Ovary (tissue), 3 donors: ENCODE results near the gene CKS1B.

Source experiments
- EP300 ChIP-seq: sonication (generic); formaldehyde crosslinking; IDR thresholded peaks from one replicate; pipeline ENCODE4 v1.6.1; 2017; ENCODE audit warnings: antibody characterized with exemption
- POLR2A ChIP-seq: fragments of 450-650 bp; IDR thresholded peaks from one replicate; pipeline ENCODE4 v1.6.1; 2017; ENCODE audit warnings: antibody characterized with exemption, mild to moderate bottlenecking, moderate library complexity
- TF ChIP-seq, protein P1 (sequence below), 3 donors: fragments of 450-650 bp in 2 of 3; fragments of 200-600 bp in 1 of 3; IDR thresholded peaks; one replicate each; pipeline versions ENCODE4 v1.5.1 to v1.8.0; 2016 to 2022; ENCODE audit warnings: antibody characterized with exemption in 3 of 3, mild to moderate bottlenecking in 1 of 3
- donor health status: DM: no; HTN: no; CAD: no.

DNA sequence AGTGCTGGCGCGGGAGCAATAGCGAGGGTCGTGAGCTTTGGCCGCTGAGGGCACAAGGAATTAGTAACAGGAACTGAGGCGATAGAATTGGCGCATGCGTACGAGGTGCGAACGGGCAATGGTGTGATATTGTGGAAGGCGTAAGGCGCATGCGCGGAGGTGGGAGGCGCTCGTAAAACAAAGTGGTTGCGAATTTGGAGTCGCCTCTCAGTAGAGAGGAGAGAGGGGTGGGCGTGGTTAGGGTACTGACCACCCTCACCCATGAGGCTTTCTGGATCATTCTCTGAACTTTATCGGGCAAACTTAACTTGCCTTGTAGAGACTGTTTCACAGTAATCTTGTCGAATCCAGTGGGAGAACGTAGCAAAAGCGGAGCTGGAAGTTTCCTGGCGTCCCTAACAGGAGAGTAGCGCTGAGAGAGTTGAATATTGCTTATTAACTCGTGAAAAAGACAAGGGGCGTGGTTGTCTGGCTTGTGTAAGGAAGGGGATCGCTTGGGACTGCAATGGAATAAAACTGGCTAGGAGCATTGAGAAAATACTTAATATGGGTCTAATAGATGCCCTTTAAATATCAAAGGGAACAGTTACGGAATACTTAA is 427 bp downstream of the CKS1B start:
- TF ChIP-seq, protein P1, sequence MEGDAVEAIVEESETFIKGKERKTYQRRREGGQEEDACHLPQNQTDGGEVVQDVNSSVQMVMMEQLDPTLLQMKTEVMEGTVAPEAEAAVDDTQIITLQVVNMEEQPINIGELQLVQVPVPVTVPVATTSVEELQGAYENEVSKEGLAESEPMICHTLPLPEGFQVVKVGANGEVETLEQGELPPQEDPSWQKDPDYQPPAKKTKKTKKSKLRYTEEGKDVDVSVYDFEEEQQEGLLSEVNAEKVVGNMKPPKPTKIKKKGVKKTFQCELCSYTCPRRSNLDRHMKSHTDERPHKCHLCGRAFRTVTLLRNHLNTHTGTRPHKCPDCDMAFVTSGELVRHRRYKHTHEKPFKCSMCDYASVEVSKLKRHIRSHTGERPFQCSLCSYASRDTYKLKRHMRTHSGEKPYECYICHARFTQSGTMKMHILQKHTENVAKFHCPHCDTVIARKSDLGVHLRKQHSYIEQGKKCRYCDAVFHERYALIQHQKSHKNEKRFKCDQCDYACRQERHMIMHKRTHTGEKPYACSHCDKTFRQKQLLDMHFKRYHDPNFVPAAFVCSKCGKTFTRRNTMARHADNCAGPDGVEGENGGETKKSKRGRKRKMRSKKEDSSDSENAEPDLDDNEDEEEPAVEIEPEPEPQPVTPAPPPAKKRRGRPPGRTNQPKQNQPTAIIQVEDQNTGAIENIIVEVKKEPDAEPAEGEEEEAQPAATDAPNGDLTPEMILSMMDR (IDR thresholded peaks at IDR 0.05): peak in 1 of 3 donors; percentile 27
- TF ChIP-seq EP300 (peak; percentile 44), POLR2A (peak; percentile 80)
